Spinal cord (tissue), 10 donors: ENCODE data around the gene PAFAH2. TPM values are rescaled to one million over a fixed set of nuclear protein-coding genes. Genes with fewer than 3 reads are reported as not detected.

ENCODE experiments used
- DNase-seq, 6 donors: peaks; one replicate each; pipeline versions ENCODE4 v3.0.0 to v3.0.0-alpha.2; 2013 to 2015; ENCODE audit warnings: low spot score in 6 of 6, low read depth in 4 of 6
- H3K27ac ChIP-seq: one replicate; pipeline ENCODE4 v1.5.1; 2013; ENCODE audit warnings: low read depth, low read length, control low read depth
- H3K27me3 ChIP-seq: one replicate; pipeline ENCODE4 v1.6.1; 2013; ENCODE audit warnings: low read length; ENCODE audit not compliant: control insufficient read depth, insufficient read depth
- H3K36me3 ChIP-seq: one replicate; pipeline ENCODE4 v1.6.1; 2013; ENCODE audit warnings: low read length; ENCODE audit not compliant: control insufficient read depth, insufficient read depth
- H3K4me1 ChIP-seq: one replicate; pipeline ENCODE4 v1.6.1; 2013; ENCODE audit warnings: low read length; ENCODE audit not compliant: control insufficient read depth, insufficient read depth
- H3K4me3 ChIP-seq: one replicate; pipeline ENCODE4 v1.5.1; 2013; ENCODE audit warnings: low read depth, low read length, control low read depth
- H3K9me3 ChIP-seq: one replicate; pipeline ENCODE4 v1.6.1; 2013; ENCODE audit warnings: low read length; ENCODE audit not compliant: control insufficient read depth, insufficient read depth
- WGBS: methylation state at CpG from one replicate; pipeline ENCODE4 v1.1.5; 2013; ENCODE audit warnings: missing lambda C conversion rate; ENCODE audit not compliant: insufficient coverage; 5-methylcytosine and 5-hydroxymethylcytosine counted together
- polyA plus RNA-seq, 2 donors: library from polyadenylated mRNA; unstranded; fragments of 120-200 nt; gene quantifications; one replicate each; pipeline ENCODE4 v1.2.1, GENCODE V29; 2013; ENCODE audit not compliant: insufficient read length in 2 of 2
- total RNA-seq, 2 donors: library from RNA; depleted of rRNA in 1 of 2; stranded (reverse); fragments of 120-200 nt in 1 of 2; fragments of >200 nt in 1 of 2; gene quantifications; one replicate each; pipeline versions ENCODE4 v1.2.3 to v1.2.4, GENCODE V29; 2013 to 2014
- donor health status: healthy.

Gene PAFAH2
- total and polyA plus RNA-seq, 4 donors: 6.6 to 11.1 (median 8.1) TPM

DNA sequence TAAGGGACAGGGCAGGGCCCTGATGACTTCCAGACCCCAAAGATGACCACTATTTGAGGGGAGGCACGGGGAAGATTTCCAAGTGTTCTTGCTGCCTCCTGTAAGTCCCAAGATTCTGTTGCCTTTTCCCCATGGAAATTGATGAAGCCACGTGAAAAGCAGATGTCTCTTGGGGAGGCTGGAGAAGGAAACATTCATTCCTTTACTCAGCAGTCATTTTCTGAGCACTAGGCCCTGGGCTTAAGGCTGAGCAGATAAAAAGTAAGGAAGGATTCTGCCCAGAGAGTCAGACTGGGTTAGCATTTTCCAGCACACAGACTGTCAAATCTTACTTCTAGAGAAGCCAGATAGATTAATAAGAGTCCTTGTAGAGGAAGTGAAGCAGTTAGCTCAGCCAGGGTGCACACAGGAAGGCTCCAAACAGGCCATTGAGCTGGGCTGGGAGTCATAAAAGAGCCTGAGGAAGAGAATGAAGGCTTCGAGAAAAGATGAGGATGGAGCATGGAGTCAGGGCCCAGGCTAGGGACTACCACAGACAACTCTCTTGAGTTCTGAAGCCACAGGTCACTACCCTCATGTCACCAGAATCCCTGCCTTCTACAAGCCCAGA is 33.9 kb upstream of the PAFAH2 start:
- WGBS: no CpG with 5 or more reads among the region's 3 CpGs
- Histone ChIP-seq H3K9me3 (no peaks in the 10 kb centered on the region), H3K27me3 (no peaks in the 10 kb centered on the region), H3K4me1 (peaks cover 47% of the 10 kb centered on the region), H3K4me3 (no peak overlapping the region), H3K36me3 (peaks cover 16% of the 10 kb centered on the region), H3K27ac (no peak overlapping the region)
- no peak for DNase-seq

DNA sequence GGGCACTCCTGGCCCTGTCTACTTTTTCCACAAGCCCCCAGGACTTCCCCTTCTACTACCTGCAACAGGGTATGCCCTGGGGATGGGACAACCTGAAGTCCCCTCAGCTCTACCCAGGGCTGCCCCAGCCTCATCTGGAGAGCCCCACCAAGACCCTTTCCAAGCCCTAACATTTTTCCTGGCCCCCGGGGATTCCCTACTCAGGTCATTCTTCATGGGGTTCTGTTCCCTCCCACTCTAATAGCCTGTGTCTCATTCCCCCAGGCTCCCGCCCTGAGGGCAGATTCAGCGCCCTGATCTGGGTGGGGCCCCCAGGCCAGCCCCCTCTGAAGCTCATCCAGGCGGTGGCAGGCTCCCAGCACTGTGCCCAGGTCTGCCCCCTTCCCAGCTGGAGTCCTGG is 33.3 kb upstream of the PAFAH2 start:
- H3K27me3 ChIP-seq: no peaks in the 10 kb centered on the region
- H3K4me3 ChIP-seq: no peak overlapping the region
- DNase-seq: no peak
- peaks cover 18% of the 10 kb centered on the region for H3K36me3 ChIP-seq
- peaks cover 46% of the 10 kb centered on the region for H3K4me1 ChIP-seq
- H3K27ac ChIP-seq: no peak overlapping the region
- H3K9me3 ChIP-seq: no peaks in the 10 kb centered on the region
- WGBS: 79% methylated on average over 2 of the region's 4 CpGs

- WGBS: 74% methylated on average over 4 of the region's 7 CpGs
- H3K4me3 ChIP-seq: no peak overlapping the region
- peaks cover 44% of the 10 kb centered on the region for H3K4me1 ChIP-seq
- no peak for DNase-seq
- H3K9me3 ChIP-seq: no peaks in the 10 kb centered on the region
- no peaks in the 10 kb centered on the region for H3K27me3 ChIP-seq
- no peak overlapping the region for H3K27ac ChIP-seq
- H3K36me3 ChIP-seq: peaks cover 18% of the 10 kb centered on the region
These were observed 32.1 kb upstream of the PAFAH2 start for GRCh38 chr1:26029864-26030481.

GRCh38 chr1:26029054-26029863 is 31.4 kb upstream of the PAFAH2 start:
- DNase-seq: no peak
- Histone ChIP-seq H3K4me3 (no peak overlapping the region), H3K27me3 (no peaks in the 10 kb centered on the region), H3K36me3 (peaks cover 18% of the 10 kb centered on the region), H3K9me3 (no peaks in the 10 kb centered on the region), H3K4me1 (peaks cover 44% of the 10 kb centered on the region), H3K27ac (no peak overlapping the region)
- 70% methylated on average over 13 of the region's 15 CpGs for WGBS

DNA sequence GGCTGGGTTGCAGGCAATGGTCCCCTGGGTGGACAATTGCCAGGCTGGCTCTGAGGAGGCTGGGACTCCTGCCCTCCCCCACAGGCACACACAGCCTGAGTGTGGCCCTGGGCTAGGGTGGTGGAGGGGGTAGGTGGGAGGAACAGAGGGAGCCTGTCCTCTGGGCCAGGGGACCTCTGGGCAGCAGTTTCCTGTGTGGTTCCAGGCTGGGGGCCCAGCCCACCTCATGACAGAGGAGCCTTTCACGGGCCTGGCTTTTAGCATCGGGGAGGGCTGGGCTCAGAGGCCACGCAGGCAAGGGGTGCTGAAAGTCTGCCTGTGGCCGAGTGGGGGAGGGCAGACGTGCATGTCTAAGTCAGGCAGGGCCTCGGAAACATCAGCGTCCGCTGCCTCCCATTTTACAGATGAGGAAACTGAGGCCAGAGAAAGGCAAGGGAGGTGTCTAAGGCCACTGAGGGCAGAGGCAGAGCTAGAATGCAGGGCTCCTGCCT is 30.7 kb upstream of the PAFAH2 start:
- Histone ChIP-seq H3K4me1 (peaks cover 48% of the 10 kb centered on the region), H3K9me3 (no peaks in the 10 kb centered on the region), H3K27me3 (no peaks in the 10 kb centered on the region), H3K36me3 (peaks cover 18% of the 10 kb centered on the region), H3K27ac (peak overlapping the region; percentile 40), H3K4me3 (no peak overlapping the region)
- WGBS: 61% methylated on average over 8 of the region's 8 CpGs
- peak in 2 of 6 donors; percentile 37 to 66 for DNase-seq

DNA sequence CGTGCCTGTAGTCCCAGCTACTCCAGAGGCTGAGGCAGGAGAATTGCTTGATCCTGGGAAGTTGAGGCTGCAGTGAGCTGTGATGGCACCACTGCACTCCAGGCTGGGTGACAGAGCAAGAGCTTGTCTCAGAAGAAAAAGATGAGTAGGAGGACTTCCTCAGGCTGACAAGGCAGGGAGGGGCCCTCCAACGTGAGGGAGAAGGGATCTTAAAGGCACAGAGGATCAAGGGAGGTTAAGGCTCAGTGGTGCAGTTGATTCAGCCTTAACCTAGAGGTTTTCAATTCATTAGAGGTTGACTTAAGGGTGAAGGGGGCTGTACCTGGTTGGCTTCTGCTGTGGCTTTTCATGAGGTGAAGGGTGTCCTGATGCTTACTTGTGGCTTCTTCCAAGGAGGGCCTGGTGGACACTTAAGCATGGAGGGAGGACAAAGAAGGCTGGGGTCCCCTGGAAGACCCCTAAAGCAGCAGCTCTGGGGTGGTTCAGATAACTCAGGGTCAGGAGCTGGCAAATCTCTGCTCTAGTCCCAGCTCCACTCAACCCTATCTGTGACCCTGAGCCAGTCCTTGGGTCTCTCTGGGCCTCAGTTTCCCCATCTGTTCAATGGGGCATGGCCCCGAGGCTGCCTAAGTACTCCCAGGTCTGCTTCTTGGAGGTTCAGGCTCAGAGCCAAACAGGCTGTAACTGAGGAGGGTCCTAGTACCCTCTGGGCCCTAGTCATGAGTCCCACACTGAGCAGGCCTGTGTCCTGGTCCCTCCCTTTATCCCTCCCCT is 30.0 kb upstream of the PAFAH2 start:
- Histone ChIP-seq H3K27ac (peak overlapping the region; percentile 40), H3K27me3 (no peaks in the 10 kb centered on the region), H3K4me1 (peaks cover 54% of the 10 kb centered on the region), H3K9me3 (no peaks in the 10 kb centered on the region), H3K4me3 (no peak overlapping the region), H3K36me3 (peaks cover 18% of the 10 kb centered on the region)
- 31% methylated on average over 2 of the region's 3 CpGs for WGBS
- no peak for DNase-seq

- 41% methylated on average over 4 of the region's 5 CpGs for WGBS
- no peaks in the 10 kb centered on the region for H3K27me3 ChIP-seq
- no peak overlapping the region for H3K4me3 ChIP-seq
- H3K36me3 ChIP-seq: peaks cover 12% of the 10 kb centered on the region
- H3K4me1 ChIP-seq: peaks cover 78% of the 10 kb centered on the region
- H3K27ac ChIP-seq: peak overlapping the region; percentile 71
- no peak for DNase-seq
- H3K9me3 ChIP-seq: no peaks in the 10 kb centered on the region
These were observed 27.7 kb upstream of the PAFAH2 start for GRCh38 chr1:26025517-26025916.

DNA sequence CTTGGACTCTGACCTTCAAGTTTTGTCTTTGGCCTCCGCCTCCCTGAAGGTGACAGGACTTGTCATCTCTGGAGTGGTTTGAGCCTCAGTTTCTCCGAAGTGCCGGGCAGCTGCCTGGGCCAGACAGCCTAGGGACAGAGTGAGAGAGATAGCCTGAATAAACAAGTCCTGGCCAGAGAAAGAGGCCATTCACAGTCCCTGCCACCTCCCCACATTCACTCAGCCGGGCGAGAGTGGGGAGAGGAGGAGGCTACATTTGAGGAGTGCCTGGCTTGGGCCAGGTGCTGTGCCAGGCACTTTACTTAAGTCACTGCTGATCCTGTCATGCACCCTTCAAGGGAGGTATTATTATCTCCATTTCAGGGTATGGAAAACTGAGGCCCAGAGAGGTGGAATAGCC is 27.2 kb upstream of the PAFAH2 start:
- no peaks in the 10 kb centered on the region for H3K9me3 ChIP-seq
- 70% methylated on average over 1 of the region's 5 CpGs for WGBS
- peak overlapping the region; percentile 21 for H3K4me3 ChIP-seq
- peaks cover 9% of the 10 kb centered on the region for H3K36me3 ChIP-seq
- no peak for DNase-seq
- peak overlapping the region; percentile 71 for H3K27ac ChIP-seq
- H3K4me1 ChIP-seq: peaks cover 81% of the 10 kb centered on the region
- H3K27me3 ChIP-seq: no peaks in the 10 kb centered on the region

DNA sequence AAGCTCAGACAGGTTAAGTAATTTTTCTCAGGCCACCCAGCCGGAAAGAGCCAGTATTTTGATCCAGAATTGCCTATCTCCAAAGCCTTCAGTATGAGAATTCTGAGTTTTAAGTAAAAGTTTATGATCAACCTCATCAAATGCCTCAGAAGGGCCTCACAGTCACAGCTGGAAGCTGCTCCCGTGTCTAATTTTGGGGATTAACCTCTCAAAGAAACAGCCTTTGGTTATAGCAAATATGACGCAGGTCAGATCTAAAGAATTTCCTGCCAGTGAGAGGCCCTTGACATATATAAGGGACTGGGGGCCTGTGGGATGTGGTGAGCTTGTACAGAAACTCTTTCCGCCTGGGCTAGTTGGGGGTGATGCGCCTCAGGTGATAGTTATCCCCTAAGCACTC is 26.0 kb upstream of the PAFAH2 start:
- peaks cover 73% of the 10 kb centered on the region for H3K4me1 ChIP-seq
- no peaks in the 10 kb centered on the region for H3K9me3 ChIP-seq
- WGBS: 94% methylated on average over 2 of the region's 5 CpGs
- peak overlapping the region; percentile 0 for H3K4me3 ChIP-seq
- H3K27me3 ChIP-seq: no peaks in the 10 kb centered on the region
- H3K27ac ChIP-seq: no peak overlapping the region
- peaks cover 6% of the 10 kb centered on the region for H3K36me3 ChIP-seq
- no peak for DNase-seq
